Lower lobe of right lung (tissue), 2 donors: ENCODE data around the gene RAD51B. TPM values are rescaled to one million over a fixed set of nuclear protein-coding genes. Genes with fewer than 3 reads are reported as not detected.
A peak's percentile ranks its signal among the peaks of the same experiment; 100 is the strongest.

Source experiments
- ATAC-seq, 2 donors: fragments of 200-7000 bp; cut with Tn5 transposase; one replicate each; pipeline ENCODE4 v1.9.1; 2020 to 2022; ENCODE audit warnings: mild to moderate bottlenecking in 2 of 2, moderate library complexity in 2 of 2
- DNase-seq: peaks from one replicate; pipeline ENCODE4 v3.0.0-alpha.2; 2020
- H3K27ac ChIP-seq: fragments of 200-600 bp; one replicate; pipeline ENCODE4 v1.8.0; 2022
- H3K27me3 ChIP-seq: fragments of 200-600 bp; one replicate; pipeline ENCODE4 v1.8.0; 2022; ENCODE audit warnings: low read depth
- H3K36me3 ChIP-seq: fragments of 200-600 bp; one replicate; pipeline ENCODE4 v1.8.0; 2022; ENCODE audit warnings: mild to moderate bottlenecking
- H3K4me1 ChIP-seq: fragments of 200-600 bp; one replicate; pipeline ENCODE4 v1.8.0; 2022
- H3K4me3 ChIP-seq: fragments of 200-600 bp; one replicate; pipeline ENCODE4 v1.8.0; 2022; ENCODE audit warnings: mild to moderate bottlenecking
- H3K9me3 ChIP-seq: fragments of 200-600 bp; one replicate; pipeline ENCODE4 v1.8.0; 2022
- intact Hi-C: fragments of 100-400 bp; cut with DNase I; formaldehyde crosslinking; loops from one replicate; pipeline ENCODE4 v1.11.0; 2022
- total RNA-seq: library from RNA; stranded (reverse); fragmentation: NEBNext Ultra II Directional; extraction: Animal tissue kit (Norgen Biotek cat#: 25700); gene quantifications from one replicate; pipeline ENCODE4 v1.2.1, GENCODE V29; 2021
- TF ChIP-seq, protein P1 (sequence below): fragments of 200-600 bp; IDR thresholded peaks from one replicate; pipeline ENCODE4 v1.8.0; 2022; ENCODE audit warnings: antibody characterized with exemption, mild to moderate bottlenecking
- donor health status: DM: no; HTN: yes; CAD: no; lungs with severe emphysema.

The RAD51B gene
- total RNA-seq, 1 donor from 2014 or later, result 22.2 TPM

DNA sequence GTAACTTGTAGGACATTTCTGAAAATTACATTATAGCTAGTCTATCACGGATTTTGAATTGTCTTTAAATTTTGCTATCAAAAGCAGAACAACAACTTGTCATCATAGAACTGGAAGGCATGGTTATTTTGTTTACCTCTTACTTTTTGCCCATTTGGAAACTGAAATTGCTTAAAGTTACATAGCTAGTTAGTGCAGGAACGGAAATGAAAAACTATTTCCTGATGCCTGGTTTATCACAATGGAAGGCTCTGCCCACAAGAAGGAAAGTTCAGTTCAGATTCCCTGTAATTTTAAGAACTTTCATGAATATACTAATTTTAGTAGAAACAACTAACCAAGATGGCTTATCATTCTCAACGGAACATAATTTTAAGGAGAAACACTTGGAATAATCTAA lies 427.7 kb downstream of the RAD51B start:
- H3K27ac ChIP-seq, result peak overlapping the region; percentile 68
- peaks cover 78% of the 10 kb centered on the region for H3K4me1 ChIP-seq
- H3K36me3 ChIP-seq, result no peaks in the 10 kb centered on the region
- no peak overlapping the region for H3K4me3 ChIP-seq
- intact Hi-C loops, result loop anchor here (10.0 kb wide), 2 partner anchors 302 to 548 kb away; partner anchors contain the start of gene ZFP36L1
- ATAC-seq (no peak), DNase-seq (no peak)
- H3K9me3 ChIP-seq, result no peaks in the 10 kb centered on the region
- TF ChIP-seq, protein P1, sequence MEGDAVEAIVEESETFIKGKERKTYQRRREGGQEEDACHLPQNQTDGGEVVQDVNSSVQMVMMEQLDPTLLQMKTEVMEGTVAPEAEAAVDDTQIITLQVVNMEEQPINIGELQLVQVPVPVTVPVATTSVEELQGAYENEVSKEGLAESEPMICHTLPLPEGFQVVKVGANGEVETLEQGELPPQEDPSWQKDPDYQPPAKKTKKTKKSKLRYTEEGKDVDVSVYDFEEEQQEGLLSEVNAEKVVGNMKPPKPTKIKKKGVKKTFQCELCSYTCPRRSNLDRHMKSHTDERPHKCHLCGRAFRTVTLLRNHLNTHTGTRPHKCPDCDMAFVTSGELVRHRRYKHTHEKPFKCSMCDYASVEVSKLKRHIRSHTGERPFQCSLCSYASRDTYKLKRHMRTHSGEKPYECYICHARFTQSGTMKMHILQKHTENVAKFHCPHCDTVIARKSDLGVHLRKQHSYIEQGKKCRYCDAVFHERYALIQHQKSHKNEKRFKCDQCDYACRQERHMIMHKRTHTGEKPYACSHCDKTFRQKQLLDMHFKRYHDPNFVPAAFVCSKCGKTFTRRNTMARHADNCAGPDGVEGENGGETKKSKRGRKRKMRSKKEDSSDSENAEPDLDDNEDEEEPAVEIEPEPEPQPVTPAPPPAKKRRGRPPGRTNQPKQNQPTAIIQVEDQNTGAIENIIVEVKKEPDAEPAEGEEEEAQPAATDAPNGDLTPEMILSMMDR, result no peak
- no peaks in the 10 kb centered on the region for H3K27me3 ChIP-seq

DNA sequence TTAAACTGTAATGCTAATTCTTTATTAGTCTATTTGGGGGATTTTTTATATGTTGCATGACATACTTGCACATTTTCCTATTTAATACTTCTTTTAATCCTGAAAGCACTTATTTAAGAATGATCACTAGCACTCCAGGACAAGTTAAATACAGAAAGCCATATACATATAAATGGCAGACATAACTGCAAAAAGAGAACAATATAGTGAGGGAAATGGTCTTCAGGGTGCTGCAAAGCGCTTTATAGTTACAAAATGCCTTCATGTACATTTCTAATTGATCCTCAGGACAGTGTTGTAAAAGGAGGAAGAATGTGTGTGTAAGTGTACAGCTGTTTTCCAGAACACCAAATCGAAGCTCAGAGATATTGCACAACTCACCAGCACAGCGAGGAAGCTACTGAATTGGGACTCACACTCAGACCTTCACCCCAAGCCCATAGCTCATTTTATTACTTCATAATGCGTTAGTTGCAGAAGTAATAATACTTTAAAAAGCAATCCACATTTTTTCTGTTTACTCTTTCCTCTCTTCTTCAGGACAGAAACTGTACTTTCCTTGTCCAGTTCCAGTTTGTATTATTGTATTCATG lies 428.2 kb downstream of the RAD51B start:
- Histone ChIP-seq H3K36me3 (no peaks in the 10 kb centered on the region), H3K4me3 (no peak overlapping the region), H3K27me3 (no peaks in the 10 kb centered on the region), H3K27ac (peak overlapping the region; percentile 68), H3K9me3 (no peaks in the 10 kb centered on the region), H3K4me1 (peaks cover 78% of the 10 kb centered on the region)
- no peak for DNase-seq
- peak; percentile 32 to 52 for ATAC-seq
- intact Hi-C loops, result loop anchor here (10.0 kb wide), 2 partner anchors 303 to 547 kb away; partner anchors contain the start of gene ZFP36L1
- TF ChIP-seq, protein P1, result no peak

DNA sequence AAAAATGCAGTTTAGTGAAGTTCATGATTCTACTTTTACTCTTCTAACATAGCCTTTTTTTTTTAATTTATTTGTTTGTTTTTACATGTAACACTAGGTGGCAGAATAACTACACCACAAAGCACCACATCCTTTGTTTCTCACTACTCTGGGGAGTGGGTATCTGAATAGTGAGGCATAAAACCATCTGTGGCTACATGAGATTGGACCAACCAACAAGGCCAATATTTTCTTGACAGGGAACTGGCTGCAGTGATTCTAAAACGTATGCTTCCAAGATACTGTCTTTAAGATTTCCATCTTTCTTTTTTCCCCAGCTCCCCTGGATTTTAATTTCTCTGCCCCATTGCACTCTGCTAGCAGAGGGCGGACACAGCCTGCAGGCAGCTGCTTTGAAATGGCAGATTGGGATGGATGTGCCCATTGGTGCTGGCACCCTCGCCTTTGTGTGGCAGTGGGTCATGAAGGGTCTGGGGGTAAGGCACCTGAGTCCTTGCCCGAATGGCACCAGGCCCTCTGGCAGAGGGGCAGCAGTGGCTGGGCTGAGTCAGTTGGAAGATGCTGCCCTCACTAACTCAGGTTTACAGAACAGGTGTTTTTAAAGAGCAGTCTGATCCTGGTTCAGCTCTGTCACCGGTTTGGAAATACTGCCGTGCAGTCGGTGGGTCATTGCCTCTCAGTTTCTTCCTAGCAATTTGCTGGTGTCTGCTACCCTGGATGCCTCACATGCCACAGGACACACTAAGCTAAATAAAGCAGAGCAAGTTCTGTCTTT lies 429.1 kb downstream of the RAD51B start:
- intact Hi-C loops, result loop anchor here (10.0 kb wide), 2 partner anchors 304 to 546 kb away; partner anchors contain the start of gene ZFP36L1
- TF ChIP-seq, protein P1, result peak; percentile 57
- H3K9me3 ChIP-seq, result no peaks in the 10 kb centered on the region
- H3K36me3 ChIP-seq, result no peaks in the 10 kb centered on the region
- no peak for DNase-seq
- no peaks in the 10 kb centered on the region for H3K27me3 ChIP-seq
- peaks cover 70% of the 10 kb centered on the region for H3K4me1 ChIP-seq
- peak; percentile 73 to 85 for ATAC-seq
- no peak overlapping the region for H3K4me3 ChIP-seq
- H3K27ac ChIP-seq, result peak overlapping the region; percentile 4

DNA sequence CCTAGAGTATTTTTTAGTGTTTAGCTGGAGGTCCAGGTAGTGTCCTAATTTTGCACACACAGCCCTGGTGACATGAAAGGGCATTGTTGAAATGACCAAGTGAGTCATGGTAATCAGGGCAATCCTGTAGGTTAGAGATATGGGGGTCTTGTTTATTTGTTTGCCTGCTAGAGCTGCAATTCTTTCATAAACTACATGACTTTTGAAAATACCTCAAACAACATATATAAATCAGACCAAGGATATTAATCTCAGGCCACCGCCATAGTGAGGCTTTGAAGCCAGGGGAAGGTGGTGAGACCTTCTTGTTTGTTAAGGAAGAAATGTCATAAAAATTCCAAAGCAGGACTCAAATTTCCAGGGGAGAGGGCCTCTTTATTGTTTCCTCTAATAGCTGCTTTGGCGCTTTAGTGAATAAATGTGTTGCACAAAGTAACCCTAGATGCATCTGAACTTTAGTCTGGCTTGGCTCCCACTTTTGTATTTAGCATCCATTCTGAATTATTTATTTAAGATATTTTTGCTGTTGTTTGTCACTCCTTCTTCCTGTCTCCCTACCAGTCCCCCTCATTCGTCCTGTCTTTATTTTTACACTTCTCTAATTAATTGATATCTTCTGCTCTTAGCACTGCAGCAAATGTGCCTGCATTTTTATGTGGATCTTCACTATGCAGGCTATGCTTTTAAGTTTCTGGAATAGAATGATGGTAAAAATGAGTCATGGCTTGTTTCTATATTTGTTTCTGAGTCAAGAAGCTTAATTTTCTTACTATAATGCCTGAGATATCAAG lies 430.3 kb downstream of the RAD51B start:
- Histone ChIP-seq H3K4me1 (peaks cover 69% of the 10 kb centered on the region), H3K27ac (peak overlapping the region; percentile 48), H3K9me3 (no peaks in the 10 kb centered on the region), H3K27me3 (no peaks in the 10 kb centered on the region), H3K4me3 (no peak overlapping the region), H3K36me3 (no peaks in the 10 kb centered on the region)
- no peak for DNase-seq
- TF ChIP-seq, protein P1, result no peak
- no peak for ATAC-seq
- intact Hi-C loops, result loop anchor here (10.0 kb wide), 2 partner anchors 305 to 545 kb away; partner anchors contain the start of gene ZFP36L1
